PFSK-1 (cell line): ENCODE data around the gene PPARA.

Experiments used
- POLR2AphosphoS5 ChIP-seq: IDR thresholded peaks from 2 replicates; pipeline ENCODE4 v1.6.1; 2012; ENCODE audit warnings: low read depth, mild to moderate bottlenecking, control low read depth, low read length, moderate library complexity
- TAF1 ChIP-seq: IDR thresholded peaks from 2 replicates; pipeline ENCODE4 v1.6.1; 2012; ENCODE audit warnings: low read length, control low read depth, borderline replicate concordance; ENCODE audit not compliant: insufficient read depth
- TF ChIP-seq, protein P1 (sequence below), 2 experiments: IDR thresholded peaks; 2 replicates each; pipeline versions ENCODE4 v1.6.1 to v1.8.0; 2011 to 2012; ENCODE audit warnings: low read depth in 2 of 2, low read length in 2 of 2, control low read depth in 1 of 2, inconsistent platforms in 1 of 2, mild to moderate bottlenecking in 1 of 2, moderate library complexity in 1 of 2; ENCODE audit not compliant: insufficient read depth in 1 of 2

GRCh38 chr22:46122980-46123693 lies 27.2 kb upstream of the PPARA start:
- TF ChIP-seq, protein P1, sequence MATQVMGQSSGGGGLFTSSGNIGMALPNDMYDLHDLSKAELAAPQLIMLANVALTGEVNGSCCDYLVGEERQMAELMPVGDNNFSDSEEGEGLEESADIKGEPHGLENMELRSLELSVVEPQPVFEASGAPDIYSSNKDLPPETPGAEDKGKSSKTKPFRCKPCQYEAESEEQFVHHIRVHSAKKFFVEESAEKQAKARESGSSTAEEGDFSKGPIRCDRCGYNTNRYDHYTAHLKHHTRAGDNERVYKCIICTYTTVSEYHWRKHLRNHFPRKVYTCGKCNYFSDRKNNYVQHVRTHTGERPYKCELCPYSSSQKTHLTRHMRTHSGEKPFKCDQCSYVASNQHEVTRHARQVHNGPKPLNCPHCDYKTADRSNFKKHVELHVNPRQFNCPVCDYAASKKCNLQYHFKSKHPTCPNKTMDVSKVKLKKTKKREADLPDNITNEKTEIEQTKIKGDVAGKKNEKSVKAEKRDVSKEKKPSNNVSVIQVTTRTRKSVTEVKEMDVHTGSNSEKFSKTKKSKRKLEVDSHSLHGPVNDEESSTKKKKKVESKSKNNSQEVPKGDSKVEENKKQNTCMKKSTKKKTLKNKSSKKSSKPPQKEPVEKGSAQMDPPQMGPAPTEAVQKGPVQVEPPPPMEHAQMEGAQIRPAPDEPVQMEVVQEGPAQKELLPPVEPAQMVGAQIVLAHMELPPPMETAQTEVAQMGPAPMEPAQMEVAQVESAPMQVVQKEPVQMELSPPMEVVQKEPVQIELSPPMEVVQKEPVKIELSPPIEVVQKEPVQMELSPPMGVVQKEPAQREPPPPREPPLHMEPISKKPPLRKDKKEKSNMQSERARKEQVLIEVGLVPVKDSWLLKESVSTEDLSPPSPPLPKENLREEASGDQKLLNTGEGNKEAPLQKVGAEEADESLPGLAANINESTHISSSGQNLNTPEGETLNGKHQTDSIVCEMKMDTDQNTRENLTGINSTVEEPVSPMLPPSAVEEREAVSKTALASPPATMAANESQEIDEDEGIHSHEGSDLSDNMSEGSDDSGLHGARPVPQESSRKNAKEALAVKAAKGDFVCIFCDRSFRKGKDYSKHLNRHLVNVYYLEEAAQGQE (IDR thresholded peaks at IDR 0.05; ENCODE audit: insufficient read depth in 1 of 2, low read depth in 2 of 2, low read length in 2 of 2), result no peak
- no peak for TF ChIP-seq POLR2AphosphoS5
- no peak for TF ChIP-seq TAF1
